ENCODE measurements around the gene LRIG3. TPM values are rescaled to one million over a fixed set of nuclear protein-coding genes. Genes with fewer than 3 reads are reported as not detected.

LRIG3 gene
- total RNA-seq, 1 donor, result 88.8 TPM

- DNase-seq (ENCODE audit: low read depth), result no peak
- no peak overlapping the region for H3K4me3 ChIP-seq (ENCODE audit: low read depth, low read length)
- TF ChIP-seq, protein P1, sequence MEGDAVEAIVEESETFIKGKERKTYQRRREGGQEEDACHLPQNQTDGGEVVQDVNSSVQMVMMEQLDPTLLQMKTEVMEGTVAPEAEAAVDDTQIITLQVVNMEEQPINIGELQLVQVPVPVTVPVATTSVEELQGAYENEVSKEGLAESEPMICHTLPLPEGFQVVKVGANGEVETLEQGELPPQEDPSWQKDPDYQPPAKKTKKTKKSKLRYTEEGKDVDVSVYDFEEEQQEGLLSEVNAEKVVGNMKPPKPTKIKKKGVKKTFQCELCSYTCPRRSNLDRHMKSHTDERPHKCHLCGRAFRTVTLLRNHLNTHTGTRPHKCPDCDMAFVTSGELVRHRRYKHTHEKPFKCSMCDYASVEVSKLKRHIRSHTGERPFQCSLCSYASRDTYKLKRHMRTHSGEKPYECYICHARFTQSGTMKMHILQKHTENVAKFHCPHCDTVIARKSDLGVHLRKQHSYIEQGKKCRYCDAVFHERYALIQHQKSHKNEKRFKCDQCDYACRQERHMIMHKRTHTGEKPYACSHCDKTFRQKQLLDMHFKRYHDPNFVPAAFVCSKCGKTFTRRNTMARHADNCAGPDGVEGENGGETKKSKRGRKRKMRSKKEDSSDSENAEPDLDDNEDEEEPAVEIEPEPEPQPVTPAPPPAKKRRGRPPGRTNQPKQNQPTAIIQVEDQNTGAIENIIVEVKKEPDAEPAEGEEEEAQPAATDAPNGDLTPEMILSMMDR (IDR thresholded peaks at IDR 0.05; ENCODE audit: insufficient read depth, low read length), result no peak
Measured at GRCh38 chr12:58943079-58943478, 22.8 kb upstream of the LRIG3 start.

GRCh38 chr12:58942345-58942744, 22.0 kb upstream of the LRIG3 start:
- no peak for DNase-seq (ENCODE audit: low read depth)
- TF ChIP-seq, protein P1 (IDR thresholded peaks at IDR 0.05; ENCODE audit: insufficient read depth, low read length), result no peak
- no peak overlapping the region for H3K4me3 ChIP-seq (ENCODE audit: low read depth, low read length)

DNA sequence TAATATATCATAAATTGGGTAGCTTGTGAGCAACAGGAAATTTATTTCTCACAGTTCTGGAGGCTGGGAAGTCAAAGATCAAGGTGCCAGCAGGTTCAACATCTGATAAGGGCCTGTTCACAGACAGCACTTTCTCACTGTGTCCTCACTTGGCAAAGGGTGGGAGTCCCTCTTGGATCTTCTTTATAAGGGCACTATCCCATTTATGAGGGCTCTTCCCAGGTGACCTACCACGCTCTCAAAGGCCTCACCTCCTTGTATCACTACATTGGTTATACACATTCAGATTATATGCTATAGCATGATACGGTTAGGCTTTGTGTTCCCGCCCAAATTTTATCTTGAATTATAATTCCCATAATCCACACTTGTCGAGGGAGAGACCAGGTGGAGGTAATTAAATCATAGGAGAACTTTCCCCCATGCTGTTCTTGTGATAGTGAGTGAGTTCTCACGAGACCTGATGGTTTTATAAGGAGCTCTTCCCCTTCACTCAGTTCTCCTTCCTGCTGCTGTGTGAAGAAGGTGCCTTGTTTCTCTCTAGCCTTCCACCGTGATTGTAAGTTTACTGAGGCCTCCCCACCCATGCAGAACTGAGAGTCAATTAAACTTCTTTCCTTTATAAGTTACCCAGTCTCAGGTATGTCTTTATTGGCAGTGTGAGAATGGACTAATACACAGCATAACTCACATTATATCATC, 19.2 kb upstream of the LRIG3 start:
- H3K4me3 ChIP-seq (ENCODE audit: low read depth, low read length), result no peak overlapping the region
- TF ChIP-seq, protein P1 (IDR thresholded peaks at IDR 0.05; ENCODE audit: insufficient read depth, low read length), result no peak
- no peak for DNase-seq (ENCODE audit: low read depth)

- DNase-seq (ENCODE audit: low read depth), result no peak
- TF ChIP-seq, protein P1 (IDR thresholded peaks at IDR 0.05; ENCODE audit: insufficient read depth, low read length), result no peak
Measured at GRCh38 chr12:58938440-58938839, 18.1 kb upstream of the LRIG3 start.

GRCh38 chr12:58934528-58934927, 14.2 kb upstream of the LRIG3 start:
- no peak for DNase-seq (ENCODE audit: low read depth)
- TF ChIP-seq, protein P1 (IDR thresholded peaks at IDR 0.05; ENCODE audit: insufficient read depth, low read length), result no peak
- no peak overlapping the region for H3K4me3 ChIP-seq (ENCODE audit: low read depth, low read length)

More at GRCh38 chr12:58938440-58938839, 18.1 kb upstream of the LRIG3 start:
- no peak overlapping the region for H3K4me3 ChIP-seq (ENCODE audit: low read depth, low read length)

DNA sequence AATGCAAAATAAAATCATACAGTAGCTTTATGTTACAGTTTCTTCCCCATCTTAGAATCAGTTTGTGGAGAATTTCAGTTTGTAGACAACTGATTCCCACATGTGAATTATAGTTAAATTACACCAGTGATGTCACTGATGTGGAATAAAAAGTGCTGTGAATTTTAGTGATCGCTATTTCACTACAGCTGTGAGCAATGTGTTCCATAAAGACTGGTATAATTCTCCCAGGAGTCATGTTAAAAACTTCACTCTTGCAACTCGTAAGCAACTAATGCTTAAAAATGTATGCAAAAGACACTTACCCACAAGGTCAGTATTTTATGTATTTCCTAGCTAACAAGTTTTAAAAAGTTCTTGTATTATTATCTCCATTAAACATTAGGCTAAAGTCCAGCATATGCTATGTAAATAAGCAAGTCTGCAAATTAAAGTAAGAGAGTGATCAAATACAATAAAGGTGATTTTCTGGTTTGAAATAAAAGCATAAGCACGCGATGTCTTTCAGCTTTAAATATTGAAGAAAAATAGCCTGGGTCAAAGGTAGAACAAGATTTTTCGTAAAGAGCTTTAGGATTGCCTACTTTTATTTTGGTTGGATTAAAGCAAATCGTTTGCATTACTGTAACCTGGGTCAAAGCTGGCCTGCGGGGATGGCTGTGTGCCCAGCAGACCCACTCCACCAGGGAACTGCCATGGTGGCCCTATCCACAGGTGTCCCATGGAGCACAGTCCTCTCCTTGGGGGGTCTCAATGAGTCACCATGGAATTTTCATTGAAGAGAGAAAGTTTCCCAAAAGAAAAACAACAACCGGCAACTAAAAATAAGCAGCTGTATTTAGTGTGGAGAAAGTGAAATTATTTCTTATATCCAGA, 12.7 kb upstream of the LRIG3 start:
- TF ChIP-seq, protein P1 (IDR thresholded peaks at IDR 0.05; ENCODE audit: insufficient read depth, low read length), result no peak
- no peak for DNase-seq (ENCODE audit: low read depth)
- no peak overlapping the region for H3K4me3 ChIP-seq (ENCODE audit: low read depth, low read length)

All from fibroblast of the aortic adventitia (primary cell).